Epithelial cell of esophagus (primary cell): ENCODE results near the gene FMC1.
"Not testable (repeated sequence)": the region's sequence is repeated elsewhere in the genome, so short reads cannot be mapped to it uniquely, and the experiment has no call there.

Source experiments
- DNase-seq: peaks from one replicate; pipeline ENCODE4 v3.0.0; 2010; ENCODE audit warnings: low read depth
- H3K4me3 ChIP-seq: 2 replicates; pipeline ENCODE4 v1.5.1; 2011; ENCODE audit warnings: mild to moderate bottlenecking, low read length, control low read depth
- CTCF ChIP-seq: IDR thresholded peaks from 2 replicates; pipeline ENCODE4 v1.5.1; 2011; ENCODE audit warnings: low read depth, mild to moderate bottlenecking, low read length, control low read depth, inconsistent platforms; ENCODE audit not compliant: insufficient read depth; ENCODE audit errors: missing control alignments

Gene FMC1

DNA sequence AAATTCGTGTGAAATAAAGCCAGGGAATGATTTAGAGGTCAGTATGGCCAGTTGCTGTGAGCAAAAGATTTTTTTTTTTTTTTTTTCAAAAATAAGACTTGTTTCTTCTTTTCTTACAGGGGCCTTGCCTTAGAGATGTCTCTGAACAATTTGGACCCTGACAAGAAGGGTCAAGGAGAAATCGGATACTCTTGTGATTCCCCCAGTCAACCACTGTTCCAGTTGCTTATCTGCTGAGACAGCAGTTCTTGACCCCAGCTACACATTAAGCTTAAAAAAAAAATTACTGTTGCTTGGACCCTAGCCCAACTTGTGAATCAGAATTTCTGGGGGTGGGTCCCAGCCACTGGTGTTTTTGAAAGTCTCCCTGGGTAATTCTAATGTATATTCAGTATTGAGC, 12.0 kb upstream of the FMC1 start:
- DNase-seq = no peak
- H3K4me3 ChIP-seq = no peak overlapping the region
- TF ChIP-seq CTCF = no peak

- DNase-seq = no peak
- H3K4me3 ChIP-seq = no peak overlapping the region
- TF ChIP-seq CTCF = no peak
Measured at GRCh38 chr7:139330333-139331030, 10.7 kb upstream of the FMC1 start.

DNA sequence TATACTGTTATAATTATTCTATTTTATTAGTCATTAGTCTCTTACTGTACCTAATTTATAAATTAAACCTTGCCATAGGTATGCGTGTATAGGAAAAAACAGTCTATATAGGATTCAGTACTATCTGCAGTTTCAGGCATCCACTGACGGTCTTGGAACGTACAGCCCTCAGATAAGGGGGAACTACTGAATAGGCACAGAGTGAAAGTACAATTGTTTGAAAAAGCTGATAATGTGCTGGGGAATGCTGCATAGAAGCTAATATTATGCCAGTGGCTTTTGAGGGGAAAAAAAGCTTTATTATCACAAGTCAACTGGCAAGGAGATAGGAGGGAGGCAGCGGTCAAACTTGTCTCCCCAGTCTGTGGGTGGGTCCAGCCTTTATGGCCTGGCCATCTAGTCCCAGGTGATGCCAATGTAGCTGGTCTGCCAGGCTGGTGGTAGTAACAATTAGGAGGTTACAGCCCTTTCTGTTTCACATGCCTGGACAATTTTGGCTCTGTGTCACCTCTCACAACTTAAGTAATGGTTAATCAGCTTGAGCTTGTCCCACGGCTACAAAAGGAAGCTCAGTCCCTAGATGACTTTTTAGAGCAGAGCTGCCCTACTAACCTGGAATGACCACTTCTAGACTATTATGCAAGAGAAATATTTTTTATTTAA, 8.3 kb upstream of the FMC1 start:
- DNase-seq = no peak
- no peak overlapping the region for H3K4me3 ChIP-seq
- no peak for TF ChIP-seq CTCF

GRCh38 chr7:139333443-139333842, 7.7 kb upstream of the FMC1 start:
- DNase-seq = not testable (repeated sequence)

GRCh38 chr7:139334399-139335150, 6.6 kb upstream of the FMC1 start:
- H3K4me3 ChIP-seq = no peak overlapping the region
- no peak for TF ChIP-seq CTCF
- DNase-seq = no peak

More at GRCh38 chr7:139333443-139333842, 7.7 kb upstream of the FMC1 start:
- not testable (repeated sequence) for H3K4me3 ChIP-seq

DNA sequence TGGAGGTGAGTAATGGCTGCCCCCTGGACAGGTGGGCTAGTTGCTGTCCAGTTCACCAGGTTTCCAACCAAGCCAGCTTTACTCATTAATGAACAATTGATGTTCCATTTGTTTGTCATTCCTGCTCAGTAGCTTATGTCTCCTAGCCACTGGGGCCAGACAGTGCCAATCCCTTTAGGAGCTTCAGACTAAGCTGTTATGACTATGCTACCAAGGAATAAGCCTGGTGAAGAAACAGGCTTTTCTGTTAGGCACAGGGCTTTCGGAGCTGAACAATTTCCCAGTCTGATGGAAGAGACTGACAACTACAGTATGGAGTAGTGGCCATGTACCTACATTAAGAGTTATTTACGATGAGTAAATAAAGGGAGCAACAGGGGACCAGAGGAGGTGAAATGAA, 2.1 kb upstream of the FMC1 start:
- TF ChIP-seq CTCF = no peak
- no peak overlapping the region for H3K4me3 ChIP-seq

GRCh38 chr7:139339698-139340036, 1.5 kb upstream of the FMC1 start:
- H3K4me3 ChIP-seq = peak overlapping the region; percentile 80
- no peak for DNase-seq
- TF ChIP-seq CTCF = no peak

More for the DNA sequence above, 2.1 kb upstream of the FMC1 start:
- DNase-seq = no peak
